Fibroblast of lung (primary cell): ENCODE results near the gene USP13. TPM values are rescaled to one million over a fixed set of nuclear protein-coding genes. Genes with fewer than 3 reads are reported as not detected.
"Not testable (repeated sequence)": the region's sequence is repeated elsewhere in the genome, so short reads cannot be mapped to it uniquely, and the experiment has no call there.

Experiments used
- DNase-seq, 2 donors: peaks; one replicate each; pipeline versions ENCODE4 v3.0.0 to v3.0.0-alpha.2; 2010; ENCODE audit warnings: low read depth in 2 of 2
- H2AFZ ChIP-seq: 2 replicates; pipeline ENCODE4 v1.5.1; 2012; ENCODE audit warnings: low read length, control low read depth, inconsistent platforms
- H3K27ac ChIP-seq: 2 replicates; pipeline ENCODE4 v1.5.1; 2011; ENCODE audit warnings: low read length, control low read depth; ENCODE audit not compliant: insufficient read depth
- H3K27me3 ChIP-seq: 2 replicates; pipeline ENCODE4 v1.5.1; 2011; ENCODE audit warnings: mild to moderate bottlenecking, low read length; ENCODE audit not compliant: control insufficient read depth, insufficient read depth
- H3K36me3 ChIP-seq: 2 replicates; pipeline ENCODE4 v1.5.1; 2011; ENCODE audit warnings: low read length; ENCODE audit not compliant: control insufficient read depth, insufficient read depth
- H3K4me1 ChIP-seq: 2 replicates; pipeline ENCODE4 v1.5.1; 2011; ENCODE audit warnings: low read length; ENCODE audit not compliant: control insufficient read depth, insufficient read depth; ENCODE audit errors: extremely low read depth
- H3K4me2 ChIP-seq: 2 replicates; pipeline ENCODE4 v1.5.1; 2011; ENCODE audit warnings: low read length, control low read depth; ENCODE audit not compliant: insufficient read depth; ENCODE audit errors: extremely low read depth
- H3K4me3 ChIP-seq, 4 experiments: fragments of 200-600 bp in 1 of 4; sonication (generic) in 1 of 4; replicated peaks in 1 of 4; 2 replicates each; pipeline ENCODE4 v1.5.1; 2011 to 2016; ENCODE audit warnings: low read length in 4 of 4, low read depth in 3 of 4, mild to moderate bottlenecking in 3 of 4, control low read depth in 2 of 4, inconsistent platforms in 1 of 4, mixed read lengths in 1 of 4; ENCODE audit not compliant: insufficient read depth in 1 of 4; ENCODE audit errors: control extremely low read depth in 1 of 4
- H3K79me2 ChIP-seq: 2 replicates; pipeline ENCODE4 v1.5.1; 2012; ENCODE audit warnings: mild to moderate bottlenecking, low read length, inconsistent platforms; ENCODE audit not compliant: control insufficient read depth, insufficient read depth
- H3K9ac ChIP-seq: 2 replicates; pipeline ENCODE4 v1.5.1; 2011; ENCODE audit warnings: mild to moderate bottlenecking, low read length, control low read depth; ENCODE audit not compliant: insufficient read depth
- H3K9me3 ChIP-seq: 2 replicates; pipeline ENCODE4 v1.5.1; 2012; ENCODE audit warnings: low read depth, low read length; ENCODE audit not compliant: control insufficient read depth, insufficient read depth
- H4K20me1 ChIP-seq: 2 replicates; pipeline ENCODE4 v1.5.1; 2011; ENCODE audit warnings: low read length; ENCODE audit not compliant: control insufficient read depth, insufficient read depth; ENCODE audit errors: extremely low read depth
- CTCF ChIP-seq, 2 donors: IDR thresholded peaks in 1 of 2; conservative IDR thresholded peaks in 1 of 2; 1 replicate in 1 of 2; 2 replicates in 1 of 2; pipeline ENCODE4 v1.5.1; 2011 to 2012; ENCODE audit warnings: low read length in 2 of 2, control low read depth in 1 of 2, inconsistent platforms in 1 of 2, low read depth in 1 of 2, mild to moderate bottlenecking in 1 of 2
- EZH2 ChIP-seq: IDR thresholded peaks from 2 replicates; pipeline ENCODE4 v1.5.1; 2012; ENCODE audit warnings: low read length, control low read depth, mild to moderate bottlenecking; ENCODE audit errors: missing control alignments
- polyA plus RNA-seq, 2 donors: library from polyadenylated mRNA; depleted of rRNA in 1 of 2; stranded (reverse) in 1 of 2; unstranded in 1 of 2; fragments of >200 nt; gene quantifications; 2 replicates each; pipeline ENCODE4 v1.2.1, GENCODE V29; 2011 to 2012; ENCODE audit warnings: missing spikeins in 1 of 2
- total RNA-seq: library from RNA; depleted of rRNA; stranded (reverse); fragments of >200 nt; gene quantifications from 2 replicates; pipeline ENCODE4 v1.2.1, GENCODE V29; 2014

Gene USP13
- total and polyA plus RNA-seq, 2 donors (not counting 1 experiment from before 2014, with no cell fraction given), result 11.7 to 15.7 TPM

GRCh38 chr3:179630753-179631451 is 21.9 kb upstream of the USP13 start:
- H3K4me3 ChIP-seq, result no peak overlapping the region
- H3K27me3 ChIP-seq, result no peaks in the 10 kb centered on the region
- no peak overlapping the region for H3K4me2 ChIP-seq
- H3K9me3 ChIP-seq, result no peaks in the 10 kb centered on the region
- no peaks in the 10 kb centered on the region for H4K20me1 ChIP-seq
- no peaks in the 10 kb centered on the region for H3K79me2 ChIP-seq
- no peak overlapping the region for H3K9ac ChIP-seq
- H3K27ac ChIP-seq, result no peak overlapping the region
- TF ChIP-seq CTCF (conservative IDR thresholded peaks at IDR 0.05 in 1 of 2, IDR thresholded peaks at IDR 0.05 in 1 of 2; ENCODE audit: low read depth in 1 of 2, low read length in 2 of 2), result no peak
- no peaks in the 10 kb centered on the region for H3K36me3 ChIP-seq
- no peak for DNase-seq
- H2AFZ ChIP-seq, result no peak overlapping the region
- no peaks in the 10 kb centered on the region for H3K4me1 ChIP-seq

- Histone ChIP-seq H3K4me3 (no peak overlapping the region), H3K27ac (no peak overlapping the region), H3K79me2 (no peaks in the 10 kb centered on the region), H2AFZ (no peak overlapping the region), H3K9me3 (no peaks in the 10 kb centered on the region), H3K4me1 (no peaks in the 10 kb centered on the region), H3K4me2 (no peak overlapping the region), H3K36me3 (no peaks in the 10 kb centered on the region), H4K20me1 (no peaks in the 10 kb centered on the region), H3K27me3 (no peaks in the 10 kb centered on the region), H3K9ac (no peak overlapping the region)
- TF ChIP-seq EZH2, result no peak
- no peak for TF ChIP-seq CTCF (conservative IDR thresholded peaks at IDR 0.05 in 1 of 2, IDR thresholded peaks at IDR 0.05 in 1 of 2; ENCODE audit: low read depth in 1 of 2, low read length in 2 of 2)
- DNase-seq, result no peak
These were observed 12.4 kb upstream of the USP13 start for GRCh38 chr3:179640469-179640868.

- Histone ChIP-seq H4K20me1 (no peaks in the 10 kb centered on the region), H3K9ac (no peak overlapping the region), H3K4me1 (no peaks in the 10 kb centered on the region), H3K27ac (no peak overlapping the region), H3K36me3 (no peaks in the 10 kb centered on the region), H3K4me3 (no peak overlapping the region), H3K79me2 (no peaks in the 10 kb centered on the region), H3K9me3 (no peaks in the 10 kb centered on the region), H2AFZ (no peak overlapping the region), H3K4me2 (no peak overlapping the region), H3K27me3 (no peaks in the 10 kb centered on the region)
- TF ChIP-seq EZH2, result no peak
- TF ChIP-seq CTCF (conservative IDR thresholded peaks at IDR 0.05 in 1 of 2, IDR thresholded peaks at IDR 0.05 in 1 of 2; ENCODE audit: low read depth in 1 of 2, low read length in 2 of 2), result no peak
- DNase-seq, result no peak
These were observed 10.0 kb upstream of the USP13 start for GRCh38 chr3:179642871-179643270.

- H3K36me3 ChIP-seq, DNase-seq, H3K27ac ChIP-seq, H2AFZ ChIP-seq, H4K20me1 ChIP-seq, H3K27me3 ChIP-seq, H3K4me1 ChIP-seq, H3K9ac ChIP-seq, H3K4me3 ChIP-seq, H3K4me2 ChIP-seq, H3K9me3 ChIP-seq, H3K79me2 ChIP-seq: not testable (repeated sequence)
These were observed 9.0 kb upstream of the USP13 start for GRCh38 chr3:179643837-179644236.
